Ovary (tissue), 3 donors: ENCODE data around the gene CCS.

Source experiments
- POLR2A ChIP-seq: fragments of 450-650 bp; IDR thresholded peaks from one replicate; pipeline ENCODE4 v1.6.1; 2017; ENCODE audit warnings: antibody characterized with exemption, mild to moderate bottlenecking, moderate library complexity
- TF ChIP-seq, protein P1 (sequence below), 3 donors: fragments of 450-650 bp in 2 of 3; fragments of 200-600 bp in 1 of 3; IDR thresholded peaks; one replicate each; pipeline versions ENCODE4 v1.5.1 to v1.8.0; 2016 to 2022; ENCODE audit warnings: antibody characterized with exemption in 3 of 3, mild to moderate bottlenecking in 1 of 3
- donor health status: DM: no; HTN: no; CAD: no.

DNA sequence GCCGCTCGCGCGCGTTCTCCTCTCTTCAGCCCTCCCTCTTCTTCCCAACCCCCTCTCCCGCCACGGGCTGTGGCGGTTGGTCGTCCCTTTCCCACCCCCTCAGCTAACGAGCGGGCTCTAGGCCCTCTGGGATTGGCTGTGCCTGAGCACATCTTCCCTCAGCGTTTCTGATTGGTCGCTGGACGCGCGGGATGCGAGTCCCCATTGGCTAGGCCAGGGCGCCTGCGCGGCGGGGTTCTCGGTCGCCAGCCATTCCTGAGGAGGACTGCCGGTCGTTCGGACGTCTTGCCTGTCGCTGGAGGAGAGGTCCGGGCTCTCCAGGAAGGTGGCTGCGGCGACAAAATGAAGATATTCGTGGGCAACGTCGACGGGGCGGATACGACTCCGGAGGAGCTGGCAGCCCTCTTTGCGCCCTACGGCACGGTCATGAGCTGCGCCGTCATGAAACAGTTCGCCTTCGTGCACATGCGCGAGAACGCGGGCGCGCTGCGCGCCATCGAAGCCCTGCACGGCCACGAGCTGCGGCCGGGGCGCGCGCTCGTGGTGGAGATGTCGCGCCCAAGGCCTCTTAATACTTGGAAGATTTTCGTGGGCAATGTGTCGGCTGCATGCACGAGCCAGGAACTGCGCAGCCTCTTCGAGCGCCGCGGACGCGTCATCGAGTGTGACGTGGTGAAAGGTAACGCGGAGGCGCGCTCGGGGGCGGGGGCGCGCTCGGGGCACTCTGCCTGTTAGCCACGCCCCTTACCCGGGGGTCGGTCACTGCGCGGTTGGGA is 23.6 kb downstream of the CCS start, which contains the start of gene RBM14:
- TF ChIP-seq, protein P1, sequence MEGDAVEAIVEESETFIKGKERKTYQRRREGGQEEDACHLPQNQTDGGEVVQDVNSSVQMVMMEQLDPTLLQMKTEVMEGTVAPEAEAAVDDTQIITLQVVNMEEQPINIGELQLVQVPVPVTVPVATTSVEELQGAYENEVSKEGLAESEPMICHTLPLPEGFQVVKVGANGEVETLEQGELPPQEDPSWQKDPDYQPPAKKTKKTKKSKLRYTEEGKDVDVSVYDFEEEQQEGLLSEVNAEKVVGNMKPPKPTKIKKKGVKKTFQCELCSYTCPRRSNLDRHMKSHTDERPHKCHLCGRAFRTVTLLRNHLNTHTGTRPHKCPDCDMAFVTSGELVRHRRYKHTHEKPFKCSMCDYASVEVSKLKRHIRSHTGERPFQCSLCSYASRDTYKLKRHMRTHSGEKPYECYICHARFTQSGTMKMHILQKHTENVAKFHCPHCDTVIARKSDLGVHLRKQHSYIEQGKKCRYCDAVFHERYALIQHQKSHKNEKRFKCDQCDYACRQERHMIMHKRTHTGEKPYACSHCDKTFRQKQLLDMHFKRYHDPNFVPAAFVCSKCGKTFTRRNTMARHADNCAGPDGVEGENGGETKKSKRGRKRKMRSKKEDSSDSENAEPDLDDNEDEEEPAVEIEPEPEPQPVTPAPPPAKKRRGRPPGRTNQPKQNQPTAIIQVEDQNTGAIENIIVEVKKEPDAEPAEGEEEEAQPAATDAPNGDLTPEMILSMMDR (IDR thresholded peaks at IDR 0.05): peak in 1 of 3 donors; percentile 18
- TF ChIP-seq POLR2A: peak; percentile 100
